Activated CD4-positive, CD25-positive, alpha-beta regulatory T cell treated with anti-CD3 and anti-CD28 coated beads, Interleukin-2, amount 50 U/mL, for 72 hours (primary cell): Measurements from ENCODE around the gene CFAP58.

Experiments
- DNase-seq: peaks from one replicate; pipeline ENCODE4 v3.0.0; 2021

CFAP58 gene, protein sequence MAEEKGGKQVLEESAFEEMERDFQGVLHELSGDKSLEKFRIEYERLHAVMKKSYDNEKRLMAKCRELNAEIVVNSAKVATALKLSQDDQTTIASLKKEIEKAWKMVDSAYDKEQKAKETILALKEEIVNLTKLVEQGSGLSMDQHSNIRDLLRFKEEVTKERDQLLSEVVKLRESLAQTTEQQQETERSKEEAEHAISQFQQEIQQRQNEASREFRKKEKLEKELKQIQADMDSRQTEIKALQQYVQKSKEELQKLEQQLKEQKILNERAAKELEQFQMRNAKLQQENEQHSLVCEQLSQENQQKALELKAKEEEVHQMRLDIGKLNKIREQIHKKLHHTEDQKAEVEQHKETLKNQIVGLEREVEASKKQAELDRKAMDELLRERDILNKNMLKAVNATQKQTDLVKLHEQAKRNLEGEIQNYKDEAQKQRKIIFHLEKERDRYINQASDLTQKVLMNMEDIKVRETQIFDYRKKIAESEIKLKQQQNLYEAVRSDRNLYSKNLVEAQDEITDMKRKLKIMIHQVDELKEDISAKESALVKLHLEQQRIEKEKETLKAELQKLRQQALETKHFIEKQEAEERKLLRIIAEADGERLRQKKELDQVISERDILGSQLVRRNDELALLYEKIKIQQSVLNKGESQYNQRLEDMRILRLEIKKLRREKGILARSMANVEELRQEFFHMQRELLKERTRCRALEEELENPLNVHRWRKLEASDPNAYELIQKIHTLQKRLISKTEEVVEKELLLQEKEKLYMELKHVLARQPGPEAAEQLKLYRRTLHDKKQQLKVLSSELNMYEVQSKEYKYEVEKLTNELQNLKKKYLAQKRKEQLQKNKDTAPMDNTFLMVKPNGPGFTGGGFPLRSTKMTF

GRCh38 chr10:104353325-104354048 is at the start of gene CFAP58:
Gene CFAP58, plus strand, starts transcription at chr10:104353833. Its CDS starts 65 bp downstream, at chr10:104353898.
- DNase-seq = peak; percentile 86

GRCh38 chr10:104304356-104304745 is 49.3 kb upstream of the CFAP58 start:
- DNase-seq = no peak

DNA sequence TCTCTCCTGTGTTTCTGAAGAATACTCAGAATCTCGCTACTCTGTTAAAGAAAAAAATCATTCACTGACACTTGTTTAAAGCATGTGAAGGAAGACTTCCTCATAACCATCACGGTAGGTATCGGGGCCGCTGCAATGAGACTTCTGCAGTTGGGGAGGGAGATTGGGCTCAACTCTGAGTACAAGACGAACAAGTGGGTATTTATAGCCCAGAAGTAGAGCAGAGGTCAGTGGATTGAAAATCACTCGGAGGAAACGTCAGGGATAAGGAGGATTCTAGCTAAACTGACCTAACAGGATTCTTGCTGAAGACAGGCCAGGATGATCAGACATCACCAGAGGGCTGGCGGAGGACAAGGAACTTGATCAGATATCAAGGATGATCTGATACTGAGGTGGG is 48.7 kb upstream of the CFAP58 start:
- no peak for DNase-seq

DNA sequence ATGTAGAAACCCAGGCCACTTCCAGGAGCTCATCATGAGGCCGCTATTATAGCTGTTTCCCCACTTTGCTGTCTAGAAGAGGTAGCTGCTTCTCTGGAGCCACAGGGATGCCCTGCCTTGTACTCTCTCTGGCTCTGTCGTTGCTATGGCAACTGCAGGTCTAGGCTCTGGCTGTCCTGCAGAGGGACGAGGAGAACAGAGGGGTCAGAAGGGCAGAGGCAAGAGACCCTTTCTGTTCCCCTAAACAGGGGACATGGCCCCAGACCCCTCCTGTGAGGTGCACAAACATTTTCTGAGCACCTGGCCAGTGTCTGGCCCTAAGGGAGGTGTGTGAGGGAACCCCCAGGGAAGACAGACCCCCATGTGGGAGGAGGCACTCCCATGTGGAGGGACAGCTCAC is 46.7 kb upstream of the CFAP58 start:
- DNase-seq = no peak

GRCh38 chr10:104307576-104308438 is 45.8 kb upstream of the CFAP58 start:
- no peak for DNase-seq

DNA sequence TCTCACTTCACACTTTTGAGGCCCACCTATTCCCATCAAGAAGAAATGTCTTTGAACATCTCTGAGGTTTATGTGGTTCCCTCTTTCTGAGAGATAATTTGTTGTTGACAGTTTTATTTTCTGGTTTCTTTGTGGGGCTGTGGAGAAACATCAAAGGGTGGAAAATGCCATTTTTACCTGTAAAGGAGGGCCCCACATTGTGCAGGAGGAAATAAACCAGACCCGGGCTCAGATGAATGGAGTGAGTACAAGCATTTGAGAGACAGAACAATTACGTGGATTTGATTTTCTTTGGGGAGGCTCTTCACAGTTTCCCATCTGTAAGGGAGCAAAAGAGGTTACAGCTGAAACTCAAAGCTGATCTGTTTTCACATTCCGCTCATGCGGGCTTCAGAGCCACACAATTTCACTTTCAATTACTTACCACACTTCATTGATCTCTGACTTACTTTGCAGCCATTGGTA is 45.2 kb upstream of the CFAP58 start:
- DNase-seq = no peak

DNA sequence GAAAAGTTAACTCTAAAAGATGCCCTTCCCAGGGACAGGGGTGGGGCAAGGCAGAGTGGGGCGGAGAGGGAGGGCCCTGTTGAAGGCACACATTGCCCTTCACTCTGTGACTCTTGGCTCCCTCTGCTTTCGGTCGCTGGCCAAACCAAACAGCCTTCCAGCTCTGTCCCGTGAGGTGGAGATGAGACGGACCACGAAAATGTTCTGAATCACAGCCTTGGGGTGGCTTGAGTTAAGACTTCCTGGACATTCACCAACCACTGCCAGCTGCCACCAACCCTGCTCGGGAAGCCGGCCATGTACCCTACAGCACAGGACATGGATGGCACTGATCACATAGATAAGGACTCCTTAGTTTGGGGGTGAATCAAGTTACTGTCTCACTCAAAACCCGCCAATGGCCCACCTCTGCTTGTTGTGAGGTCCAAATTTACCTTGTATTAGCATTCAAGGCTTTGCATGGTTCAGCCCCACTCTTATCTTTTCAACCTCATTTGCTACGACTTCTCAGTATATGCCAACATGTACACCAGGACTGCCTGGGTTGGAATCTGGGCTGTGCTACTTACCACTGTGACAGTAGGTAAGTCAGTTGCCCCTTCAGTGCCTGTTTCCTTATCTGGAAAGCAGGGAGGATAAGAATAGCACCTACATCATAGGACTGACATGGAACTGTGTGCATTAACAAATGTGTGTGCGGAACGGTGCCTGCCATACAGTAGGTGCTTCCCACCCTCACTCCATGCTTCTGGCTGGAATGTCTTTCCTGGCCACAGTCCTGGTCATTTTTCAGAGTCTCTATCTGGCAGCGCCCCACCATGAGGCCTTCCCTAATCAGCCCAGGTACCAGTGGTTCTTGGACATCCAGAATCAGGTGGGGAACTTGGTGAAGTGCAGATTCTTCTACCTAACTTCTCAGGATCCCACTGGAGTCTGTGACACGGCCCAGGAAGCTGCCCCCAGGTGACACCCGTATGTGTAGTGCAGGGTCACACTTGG is 43.4 kb upstream of the CFAP58 start:
- DNase-seq = peak; percentile 24

GRCh38 chr10:104311184-104311720 is 42.4 kb upstream of the CFAP58 start:
- DNase-seq = no peak

GRCh38 chr10:104314591-104315485 is 38.8 kb upstream of the CFAP58 start:
- DNase-seq = no peak

DNA sequence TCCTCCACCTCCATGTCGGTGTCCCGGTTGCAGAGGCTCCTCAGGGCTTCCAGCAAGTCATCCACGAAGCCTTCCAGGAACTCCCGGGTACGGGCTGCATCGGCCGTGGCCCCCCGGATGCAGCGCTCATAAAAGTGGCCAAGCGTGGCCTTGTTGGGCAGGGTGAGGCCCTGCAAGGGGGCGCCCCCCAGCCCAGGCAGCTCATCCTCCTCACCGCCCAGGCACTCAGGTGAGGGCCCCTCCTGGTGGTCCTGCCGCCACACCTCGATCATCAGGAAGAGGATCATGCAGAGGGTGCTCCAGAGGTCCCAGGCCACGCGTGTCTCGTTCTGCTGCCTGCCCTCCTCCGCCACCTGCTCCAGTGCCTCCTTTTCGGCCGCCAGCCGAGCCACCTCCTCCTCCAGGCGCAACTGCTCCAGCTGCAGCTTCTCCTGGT is 38.1 kb upstream of the CFAP58 start:
- no peak for DNase-seq

- no peak for DNase-seq
Observed at GRCh38 chr10:104316321-104317099, 37.1 kb upstream of the CFAP58 start.

DNA sequence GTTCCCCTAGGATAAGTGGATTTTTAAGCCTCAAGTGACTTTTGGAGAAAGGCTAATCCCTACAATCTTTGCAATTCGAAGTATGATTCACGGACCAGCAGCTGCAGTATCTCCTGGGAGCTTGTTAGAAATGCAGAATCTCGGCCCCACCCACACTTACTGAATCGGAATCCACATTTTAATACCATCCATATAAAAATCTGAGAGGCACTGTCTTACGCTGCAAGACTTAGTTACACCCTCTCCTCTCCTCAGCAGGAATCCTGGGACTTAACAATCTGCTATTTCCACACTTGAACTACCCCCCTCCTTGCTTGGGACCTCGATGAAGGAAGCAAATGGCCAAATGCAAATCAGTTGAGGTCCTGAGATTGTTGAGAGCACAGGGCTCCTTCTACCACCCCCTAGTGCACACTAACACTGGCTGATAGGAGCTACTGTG is 36.3 kb upstream of the CFAP58 start:
- DNase-seq = no peak

DNA sequence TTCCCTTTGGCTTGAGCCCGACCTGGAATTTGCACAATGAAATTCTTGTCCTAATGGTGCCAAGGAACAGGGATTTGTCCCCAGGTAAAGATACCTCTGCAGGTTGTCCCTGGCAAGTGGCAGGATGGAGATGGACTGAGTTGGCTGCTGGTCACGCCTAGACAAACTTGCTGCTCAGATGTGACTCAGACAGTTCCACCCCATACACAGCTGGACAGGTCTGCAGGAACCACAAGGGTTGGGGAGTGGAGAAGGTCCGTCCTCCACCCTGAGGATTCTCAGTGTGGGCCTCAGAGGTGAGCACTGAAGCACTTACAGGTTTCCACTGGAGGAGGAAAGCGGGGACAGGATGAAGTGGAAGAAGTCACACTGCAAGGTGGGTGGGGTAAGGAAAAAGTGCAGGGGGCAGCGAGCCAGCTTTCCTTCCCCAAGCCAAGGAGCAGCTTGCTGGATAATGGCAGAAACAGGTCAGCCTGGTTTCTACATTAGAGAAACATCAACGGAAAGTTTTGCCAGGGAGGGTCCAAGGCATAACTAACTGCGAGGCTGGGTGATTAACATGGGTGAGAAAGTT is 35.8 kb upstream of the CFAP58 start:
- DNase-seq = no peak

GRCh38 chr10:104318326-104318725 is 35.3 kb upstream of the CFAP58 start:
- DNase-seq = no peak

GRCh38 chr10:104318810-104319741 is 34.6 kb upstream of the CFAP58 start:
- DNase-seq = no peak

GRCh38 chr10:104321226-104321625 is 32.4 kb upstream of the CFAP58 start:
- DNase-seq = no peak
